NK-92 (cell line): ENCODE data around the gene PSMA1.
"Not testable (repeated sequence)": the region's sequence is repeated elsewhere in the genome, so short reads cannot be mapped to it uniquely, and the experiment has no call there.

Experiments
- DNase-seq: peaks from one replicate; lab custom pipeline; 2025; ENCODE audit not compliant: unreplicated experiment; lab: John Stamatoyannopoulos, UW

PSMA1 gene

GRCh38 chr11:14519917-14520746 lies at the start of gene PSMA1:
Gene PSMA1 (minus strand): TSS chr11:14520386. CDS start chr11:14520299, 87 bp downstream.
- DNase-seq: peak; percentile 67

GRCh38 chr11:14569516-14569915 lies 49.3 kb upstream of the PSMA1 start:
- DNase-seq: not testable (repeated sequence)

- no peak for DNase-seq
Measured at GRCh38 chr11:14567064-14567651, 47.0 kb upstream of the PSMA1 start.

GRCh38 chr11:14566331-14567063 lies 46.3 kb upstream of the PSMA1 start:
- no peak for DNase-seq

GRCh38 chr11:14565845-14566244 lies 45.7 kb upstream of the PSMA1 start:
- DNase-seq: no peak

- no peak for DNase-seq
Measured at GRCh38 chr11:14555818-14556217, 35.6 kb upstream of the PSMA1 start.

GRCh38 chr11:14554959-14555358 lies 34.8 kb upstream of the PSMA1 start:
- DNase-seq: no peak

GRCh38 chr11:14552089-14552488 lies 31.9 kb upstream of the PSMA1 start:
- DNase-seq: no peak

- no peak for DNase-seq
Measured at GRCh38 chr11:14551380-14551779, 31.2 kb upstream of the PSMA1 start.

GRCh38 chr11:14549891-14550290 lies 29.7 kb upstream of the PSMA1 start:
- no peak for DNase-seq

- no peak for DNase-seq
Measured at GRCh38 chr11:14547440-14547839, 27.3 kb upstream of the PSMA1 start.

GRCh38 chr11:14546672-14547071 lies 26.5 kb upstream of the PSMA1 start:
- DNase-seq: no peak

- no peak for DNase-seq
Measured at GRCh38 chr11:14544611-14545010, 24.4 kb upstream of the PSMA1 start.

- DNase-seq: no peak
Measured at GRCh38 chr11:14543260-14543659, 23.1 kb upstream of the PSMA1 start.

GRCh38 chr11:14542324-14542723 lies 22.1 kb upstream of the PSMA1 start:
- DNase-seq: no peak

- DNase-seq: no peak
Measured at GRCh38 chr11:14541192-14541947, 21.2 kb upstream of the PSMA1 start.

- no peak for DNase-seq
Measured at GRCh38 chr11:14539982-14540421, 19.8 kb upstream of the PSMA1 start.

GRCh38 chr11:14538926-14539554 lies 18.9 kb upstream of the PSMA1 start:
- no peak for DNase-seq

GRCh38 chr11:14538271-14538925 lies 18.2 kb upstream of the PSMA1 start:
- DNase-seq: no peak

GRCh38 chr11:14537134-14537599 lies 17.0 kb upstream of the PSMA1 start:
- no peak for DNase-seq
